GM12801 (cell line): ENCODE data around the gene KSR2.

ENCODE experiments used
- TF ChIP-seq, protein P1 (sequence below): IDR thresholded peaks from one replicate; pipeline ENCODE4 v1.5.1; 2011; ENCODE audit warnings: control low read depth; ENCODE audit not compliant: insufficient read length; ENCODE audit errors: extremely low read depth

The KSR2 gene

DNA sequence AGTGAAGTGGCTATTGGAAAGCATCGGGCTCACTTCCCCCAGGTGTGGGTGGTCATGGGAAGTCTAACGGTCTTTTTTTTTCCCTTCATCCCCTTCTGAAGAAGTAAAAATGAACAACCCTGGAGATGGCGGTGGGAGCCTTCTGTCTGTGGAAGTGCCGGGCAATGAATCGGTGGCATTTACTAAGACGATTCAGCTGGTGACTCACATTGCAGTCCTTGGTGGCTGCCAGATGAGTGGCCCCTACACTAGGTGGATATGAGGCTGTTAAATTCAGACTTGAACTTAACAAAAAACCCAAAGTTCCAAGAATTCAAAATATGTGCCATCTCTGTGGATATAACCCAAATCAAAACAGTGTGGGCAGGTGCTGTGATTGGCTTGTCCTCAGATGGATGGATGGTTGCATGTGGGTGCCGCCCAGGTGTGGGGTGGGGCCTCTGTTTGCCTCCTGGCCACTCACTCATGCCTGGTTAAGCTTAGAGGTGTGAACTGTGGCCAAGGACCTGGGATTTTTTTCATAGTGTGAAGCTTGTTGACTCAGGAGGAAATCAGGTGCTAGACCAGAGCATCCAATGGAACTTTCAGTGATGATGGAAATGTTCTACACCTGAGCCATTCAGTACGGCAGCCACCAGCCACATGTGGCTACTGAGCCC, 430.6 kb downstream of the KSR2 start:
- TF ChIP-seq, protein P1, sequence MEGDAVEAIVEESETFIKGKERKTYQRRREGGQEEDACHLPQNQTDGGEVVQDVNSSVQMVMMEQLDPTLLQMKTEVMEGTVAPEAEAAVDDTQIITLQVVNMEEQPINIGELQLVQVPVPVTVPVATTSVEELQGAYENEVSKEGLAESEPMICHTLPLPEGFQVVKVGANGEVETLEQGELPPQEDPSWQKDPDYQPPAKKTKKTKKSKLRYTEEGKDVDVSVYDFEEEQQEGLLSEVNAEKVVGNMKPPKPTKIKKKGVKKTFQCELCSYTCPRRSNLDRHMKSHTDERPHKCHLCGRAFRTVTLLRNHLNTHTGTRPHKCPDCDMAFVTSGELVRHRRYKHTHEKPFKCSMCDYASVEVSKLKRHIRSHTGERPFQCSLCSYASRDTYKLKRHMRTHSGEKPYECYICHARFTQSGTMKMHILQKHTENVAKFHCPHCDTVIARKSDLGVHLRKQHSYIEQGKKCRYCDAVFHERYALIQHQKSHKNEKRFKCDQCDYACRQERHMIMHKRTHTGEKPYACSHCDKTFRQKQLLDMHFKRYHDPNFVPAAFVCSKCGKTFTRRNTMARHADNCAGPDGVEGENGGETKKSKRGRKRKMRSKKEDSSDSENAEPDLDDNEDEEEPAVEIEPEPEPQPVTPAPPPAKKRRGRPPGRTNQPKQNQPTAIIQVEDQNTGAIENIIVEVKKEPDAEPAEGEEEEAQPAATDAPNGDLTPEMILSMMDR = no peak

DNA sequence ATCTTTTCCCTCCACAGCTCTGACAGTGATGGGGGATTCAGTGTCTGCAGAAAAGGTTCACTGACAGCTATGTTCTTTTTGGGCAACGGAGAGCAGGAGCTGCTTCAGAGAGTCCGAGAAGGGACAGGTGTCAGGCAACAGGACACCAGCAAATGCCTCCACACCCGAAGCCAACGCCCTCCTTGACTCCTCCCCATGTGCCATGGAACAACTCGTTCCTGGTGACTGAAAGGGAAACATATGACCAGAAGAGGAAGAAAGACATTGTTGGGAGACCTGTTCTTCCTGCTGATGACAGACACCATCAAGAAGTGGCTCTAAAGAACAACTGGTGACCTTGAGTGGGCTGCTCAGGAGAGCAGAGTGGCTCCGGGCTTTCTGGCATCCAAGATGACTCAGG, 435.1 kb downstream of the KSR2 start:
- TF ChIP-seq, protein P1 = no peak

DNA sequence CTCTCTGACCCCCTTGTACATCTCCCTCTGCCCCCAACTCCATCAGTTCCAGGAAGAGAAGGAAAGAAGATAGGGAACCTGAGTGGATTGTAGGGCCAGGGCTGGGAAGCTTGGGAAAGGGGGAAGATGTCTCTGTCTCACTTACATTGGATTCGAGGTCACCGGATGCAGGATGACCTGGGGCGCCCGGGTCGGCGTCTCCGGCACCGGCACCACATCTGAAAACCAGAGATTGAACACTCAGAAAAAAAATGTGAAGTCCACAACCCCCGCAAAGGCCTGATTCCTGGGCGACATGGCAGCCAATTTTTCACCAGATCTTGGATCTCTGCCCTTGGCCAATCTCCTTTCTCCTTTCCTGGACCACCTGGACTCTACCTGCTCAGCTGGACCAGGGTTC, 438.0 kb downstream of the KSR2 start:
- TF ChIP-seq, protein P1 = no peak

DNA sequence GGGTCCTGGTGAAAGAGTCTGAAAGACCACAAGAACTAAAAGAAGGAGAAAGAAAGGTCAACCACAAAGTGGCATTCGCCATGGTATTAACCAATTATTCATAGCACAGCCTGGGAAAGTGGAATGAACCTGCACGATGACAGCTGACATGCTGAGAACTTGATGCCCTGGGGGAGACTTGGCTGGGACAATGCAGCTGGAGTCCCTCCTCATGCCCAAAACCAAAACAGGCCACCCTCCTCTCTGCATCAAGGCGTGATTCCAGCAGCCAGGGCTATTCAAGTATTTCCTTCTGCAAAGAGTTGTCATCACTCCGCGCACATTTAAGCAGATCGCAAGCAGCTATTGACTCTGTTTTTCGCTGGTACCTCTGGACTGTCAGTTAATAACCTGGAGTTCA, 440.3 kb downstream of the KSR2 start:
- TF ChIP-seq, protein P1 = no peak

DNA sequence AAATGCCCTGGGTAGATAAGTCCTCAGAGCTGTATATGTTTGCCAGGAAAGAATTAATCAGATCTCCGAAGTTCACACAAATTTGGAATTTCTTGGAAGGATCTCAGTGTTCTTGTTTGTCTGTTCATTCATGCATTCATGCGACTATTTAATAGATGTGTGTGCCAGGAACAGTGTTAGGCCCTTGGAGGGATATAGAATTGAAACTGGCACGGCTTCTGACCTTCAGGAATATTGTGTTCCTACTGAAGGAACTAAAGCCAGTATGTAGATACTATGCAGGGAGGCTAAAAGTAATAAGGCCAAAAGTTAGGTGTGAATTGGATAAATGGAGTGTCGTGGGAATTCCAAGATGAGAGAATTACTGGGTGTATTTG, 441.3 kb downstream of the KSR2 start:
- TF ChIP-seq, protein P1 = no peak

DNA sequence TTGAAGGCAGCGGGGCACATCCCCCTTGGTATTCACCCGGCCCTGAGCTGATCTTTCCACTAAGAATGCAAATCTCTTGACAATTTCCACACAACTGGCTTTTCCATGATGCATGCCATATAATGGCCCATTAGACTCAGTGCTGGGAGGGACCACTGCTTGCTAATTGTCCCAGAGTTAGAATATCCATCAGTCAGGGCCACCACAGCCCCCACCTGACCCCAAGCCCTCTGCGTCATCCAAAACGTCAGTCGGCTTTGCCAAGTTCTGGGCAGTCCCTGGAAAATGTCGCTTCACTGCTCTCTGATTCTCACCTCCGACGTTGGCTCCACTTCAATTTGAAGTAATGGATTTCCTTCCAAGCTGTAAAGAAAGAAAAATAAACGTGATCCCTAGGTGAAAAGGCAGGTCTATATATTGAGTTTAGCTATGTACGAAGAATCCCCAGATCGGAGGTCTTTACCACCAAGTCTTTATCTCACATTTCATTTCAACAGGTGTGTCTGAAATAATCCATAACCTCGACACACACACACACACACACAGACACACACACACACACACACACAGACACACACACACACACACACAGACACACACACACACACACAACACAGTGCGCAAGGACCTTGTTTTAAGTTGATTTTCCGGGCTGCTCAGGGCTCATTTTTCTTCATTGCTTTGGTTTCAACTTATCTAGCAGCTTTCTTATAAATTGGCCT, 441.9 kb downstream of the KSR2 start:
- TF ChIP-seq, protein P1 = no peak

DNA sequence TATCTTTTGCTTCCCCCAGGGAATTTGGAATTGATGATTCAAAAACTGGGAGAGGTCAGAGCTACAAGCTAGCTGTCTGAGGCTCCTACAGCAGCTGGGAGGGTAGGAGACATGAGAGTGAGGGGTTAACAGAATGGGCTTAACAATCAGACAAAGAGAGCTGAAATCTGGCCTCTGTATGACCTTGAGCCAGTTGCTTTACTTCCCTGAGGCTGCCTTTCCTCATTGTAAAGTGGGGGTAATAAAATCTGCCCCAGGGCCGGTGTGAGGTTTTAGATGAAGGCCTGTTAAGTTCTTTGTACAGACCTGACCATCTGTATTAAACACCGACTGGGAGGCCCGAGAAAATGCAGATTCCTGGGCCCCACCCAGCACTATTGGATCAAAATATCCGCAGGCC, 443.0 kb downstream of the KSR2 start:
- TF ChIP-seq, protein P1 = no peak
